ENCODE results near the gene RASGRP3.

RASGRP3 gene

DNA sequence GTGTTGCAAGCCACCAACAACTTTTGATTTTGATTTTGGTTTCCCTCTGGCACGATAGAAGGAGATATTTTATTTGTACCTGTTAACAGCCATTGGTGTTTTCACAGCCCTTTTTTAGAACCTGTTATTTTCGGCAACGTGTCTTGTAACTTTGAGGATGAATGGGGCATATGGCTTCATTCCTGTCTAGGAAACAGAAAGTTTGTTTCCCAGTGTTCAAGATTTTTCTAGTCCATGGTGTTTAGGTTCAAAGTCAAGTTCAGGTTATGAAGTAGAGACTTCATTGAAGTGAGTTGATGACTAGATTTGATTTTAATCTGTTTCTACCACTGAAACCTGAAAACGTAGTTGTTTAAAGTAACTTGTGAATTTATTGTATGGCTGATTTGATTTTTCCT is 343 bp downstream of the RASGRP3 start:
- H3K27ac ChIP-seq, result no peak overlapping the region
- TF ChIP-seq, protein P1, sequence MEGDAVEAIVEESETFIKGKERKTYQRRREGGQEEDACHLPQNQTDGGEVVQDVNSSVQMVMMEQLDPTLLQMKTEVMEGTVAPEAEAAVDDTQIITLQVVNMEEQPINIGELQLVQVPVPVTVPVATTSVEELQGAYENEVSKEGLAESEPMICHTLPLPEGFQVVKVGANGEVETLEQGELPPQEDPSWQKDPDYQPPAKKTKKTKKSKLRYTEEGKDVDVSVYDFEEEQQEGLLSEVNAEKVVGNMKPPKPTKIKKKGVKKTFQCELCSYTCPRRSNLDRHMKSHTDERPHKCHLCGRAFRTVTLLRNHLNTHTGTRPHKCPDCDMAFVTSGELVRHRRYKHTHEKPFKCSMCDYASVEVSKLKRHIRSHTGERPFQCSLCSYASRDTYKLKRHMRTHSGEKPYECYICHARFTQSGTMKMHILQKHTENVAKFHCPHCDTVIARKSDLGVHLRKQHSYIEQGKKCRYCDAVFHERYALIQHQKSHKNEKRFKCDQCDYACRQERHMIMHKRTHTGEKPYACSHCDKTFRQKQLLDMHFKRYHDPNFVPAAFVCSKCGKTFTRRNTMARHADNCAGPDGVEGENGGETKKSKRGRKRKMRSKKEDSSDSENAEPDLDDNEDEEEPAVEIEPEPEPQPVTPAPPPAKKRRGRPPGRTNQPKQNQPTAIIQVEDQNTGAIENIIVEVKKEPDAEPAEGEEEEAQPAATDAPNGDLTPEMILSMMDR (IDR thresholded peaks at IDR 0.05), result no peak
- no peak for TF ChIP-seq ZFX (IDR thresholded peaks at IDR 0.05; ENCODE audit: borderline replicate concordance)

DNA sequence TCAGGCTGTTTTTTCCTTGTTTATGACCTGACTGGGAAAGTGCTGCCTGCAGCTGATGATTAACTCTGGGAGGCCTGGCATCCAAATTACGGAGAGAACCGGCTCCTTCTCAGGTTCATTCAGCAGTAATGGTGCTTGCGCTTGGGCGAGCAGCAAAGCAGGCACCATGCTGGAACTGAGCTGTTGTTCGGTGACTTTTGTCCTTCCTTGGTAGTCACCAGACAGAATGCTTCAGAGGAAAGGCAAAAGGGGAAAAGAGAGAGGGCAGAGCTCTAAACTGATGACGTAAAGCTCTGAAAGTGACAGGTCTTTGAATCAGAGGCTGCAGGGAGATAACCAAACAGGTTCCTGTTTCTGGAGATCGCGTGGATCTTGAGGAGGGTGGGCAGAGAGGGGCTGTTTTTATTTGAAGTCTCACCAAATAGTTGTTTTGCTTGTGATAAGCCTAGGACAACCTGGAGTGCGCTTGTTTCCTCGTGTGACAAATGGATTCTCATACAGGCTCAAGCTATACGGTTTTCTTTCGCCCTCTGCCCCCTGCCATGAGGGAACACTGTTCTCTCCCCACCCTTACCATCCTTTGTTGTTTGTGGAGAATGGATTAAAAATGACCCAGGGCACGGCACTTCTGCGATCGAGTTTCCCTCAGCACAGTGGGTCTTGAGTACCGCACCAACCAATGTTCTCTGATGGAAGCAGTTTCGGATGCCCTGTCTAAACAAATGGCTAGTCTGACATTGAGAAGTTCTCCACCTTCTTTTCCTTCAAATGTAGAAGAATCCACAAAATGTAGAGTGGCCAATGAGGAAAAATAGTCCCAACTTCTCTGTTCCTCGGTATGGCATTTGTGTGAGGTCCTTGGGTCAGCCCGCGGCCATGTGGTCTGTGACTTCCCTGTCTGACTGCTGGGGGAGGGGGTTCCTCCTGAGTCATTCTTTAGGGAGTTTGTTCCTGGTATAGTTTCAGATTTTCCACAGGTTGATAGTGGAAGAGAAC is 1.3 kb downstream of the RASGRP3 start:
- H3K27ac ChIP-seq, result no peak overlapping the region

DNA sequence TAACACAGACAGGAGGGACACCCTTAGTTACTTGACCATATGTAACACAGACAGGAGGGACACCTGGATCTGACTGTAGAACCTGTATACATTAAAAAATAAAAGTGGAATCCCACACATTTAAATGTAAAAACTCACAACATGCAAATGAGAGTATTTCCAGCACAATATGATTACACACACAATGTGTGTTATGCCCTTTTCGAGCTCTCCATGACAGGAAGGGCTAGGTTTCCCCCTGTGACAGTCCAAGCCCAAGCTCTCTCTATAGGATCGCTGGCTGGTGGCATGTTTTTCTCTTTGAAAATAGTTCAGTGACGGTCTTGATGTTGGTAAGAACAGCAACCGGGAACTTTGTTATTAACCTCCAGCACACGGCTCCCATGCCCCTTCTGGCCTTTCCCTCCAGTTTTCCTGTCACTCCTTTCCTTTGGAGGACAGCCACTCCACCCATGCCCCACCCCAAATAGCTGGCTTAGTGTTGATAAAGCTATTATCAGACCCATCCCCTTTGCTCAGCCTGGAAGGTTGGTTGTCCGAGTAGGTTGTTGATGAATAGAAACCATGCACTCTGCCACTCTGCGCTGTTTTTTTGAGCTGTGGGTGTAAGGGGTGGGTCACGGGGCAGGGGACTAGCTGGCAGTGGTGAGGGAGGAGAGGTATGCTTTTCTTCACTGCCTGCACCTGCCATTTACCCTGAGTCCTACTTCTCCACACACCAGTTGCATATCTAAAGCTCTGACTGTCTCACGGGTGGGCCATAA is 2.7 kb downstream of the RASGRP3 start:
- H3K27ac ChIP-seq, result no peak overlapping the region
- TF ChIP-seq ZFX (IDR thresholded peaks at IDR 0.05; ENCODE audit: borderline replicate concordance), result no peak
- TF ChIP-seq, protein P1 (IDR thresholded peaks at IDR 0.05), result no peak

More for the DNA sequence above, 1.3 kb downstream of the RASGRP3 start:
- no peak for TF ChIP-seq ZFX (IDR thresholded peaks at IDR 0.05; ENCODE audit: borderline replicate concordance)
- TF ChIP-seq, protein P1 (IDR thresholded peaks at IDR 0.05), result no peak

DNA sequence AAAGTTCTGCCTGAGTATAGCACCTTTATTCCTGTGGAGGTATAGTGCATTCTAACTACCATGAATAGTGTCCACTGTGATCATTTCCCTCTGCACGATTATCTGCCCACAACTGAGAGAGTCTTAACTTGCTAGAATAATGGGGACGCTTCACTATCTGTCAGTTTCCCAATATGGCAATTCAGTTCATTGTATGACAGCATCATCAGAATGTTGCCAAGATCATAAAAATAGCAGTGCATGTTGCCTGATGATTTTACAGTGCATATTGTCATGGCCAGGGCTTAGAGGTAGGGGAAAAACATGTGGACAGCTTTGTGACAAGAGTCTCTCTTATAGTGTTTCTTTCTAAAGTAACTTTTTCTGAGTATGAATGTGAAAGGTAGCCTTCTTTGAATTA is 6.1 kb downstream of the RASGRP3 start:
- TF ChIP-seq, protein P1 (IDR thresholded peaks at IDR 0.05), result no peak
- no peak for TF ChIP-seq ZFX (IDR thresholded peaks at IDR 0.05; ENCODE audit: borderline replicate concordance)
- H3K27ac ChIP-seq, result no peak overlapping the region

DNA sequence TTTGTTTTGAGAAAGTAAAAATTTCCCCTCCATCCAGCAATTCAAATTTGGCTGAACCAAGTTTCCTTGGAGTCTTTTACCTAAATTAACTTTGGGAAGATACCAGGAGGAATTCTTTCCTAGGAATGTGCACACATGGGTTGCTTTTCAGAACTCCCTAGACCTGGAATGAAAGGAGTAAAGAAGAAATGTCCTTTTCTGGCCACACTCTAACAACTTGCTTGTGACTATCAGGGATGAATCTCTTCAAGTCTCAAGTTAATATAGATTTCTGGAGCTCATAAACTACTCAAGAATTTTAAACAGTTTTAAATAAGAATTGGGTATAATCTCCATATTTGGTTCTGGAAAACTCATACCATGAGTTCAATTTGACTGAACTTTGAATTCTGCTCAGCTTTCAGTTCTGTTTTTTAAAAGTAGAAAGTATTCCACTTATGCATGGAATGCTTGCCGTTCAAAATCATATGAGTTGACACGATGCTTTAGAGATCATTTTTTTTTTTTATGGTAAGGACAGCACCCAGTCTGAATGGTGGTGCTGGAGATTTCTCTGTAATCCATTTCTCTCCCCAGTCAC is 7.7 kb downstream of the RASGRP3 start:
- TF ChIP-seq ZFX (IDR thresholded peaks at IDR 0.05; ENCODE audit: borderline replicate concordance), result no peak
- TF ChIP-seq, protein P1 (IDR thresholded peaks at IDR 0.05), result no peak
- H3K27ac ChIP-seq, result no peak overlapping the region

DNA sequence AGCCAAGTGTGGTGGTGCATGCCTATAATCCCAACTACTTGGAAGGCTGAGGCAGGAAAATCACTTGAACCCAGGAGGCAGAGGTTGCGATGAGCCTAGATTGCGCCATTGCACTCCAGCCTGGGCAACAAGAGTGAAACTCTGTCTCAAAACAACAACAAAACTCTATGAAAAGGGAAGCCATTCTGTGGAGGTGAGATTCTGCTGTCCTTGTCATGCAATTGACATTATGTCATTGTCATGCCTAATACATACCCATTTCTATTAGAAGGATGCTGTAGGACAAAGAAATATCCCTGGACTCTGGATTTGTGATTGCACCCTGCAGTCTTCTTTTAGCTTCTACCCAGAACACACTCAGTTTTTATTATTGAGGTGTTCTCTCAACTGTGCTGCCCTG is 8.6 kb downstream of the RASGRP3 start:
- H3K27ac ChIP-seq, result no peak overlapping the region
- TF ChIP-seq, protein P1 (IDR thresholded peaks at IDR 0.05), result no peak
- TF ChIP-seq ZFX (IDR thresholded peaks at IDR 0.05; ENCODE audit: borderline replicate concordance), result no peak
